Measurements from ENCODE around the gene STARD3. TPM values are rescaled to one million over a fixed set of nuclear protein-coding genes. Genes with fewer than 3 reads are reported as not detected.

Gene STARD3
- total and polyA plus RNA-seq, 2 experiments from 2014 or later, result 61.6 to 90.3 TPM

DNA sequence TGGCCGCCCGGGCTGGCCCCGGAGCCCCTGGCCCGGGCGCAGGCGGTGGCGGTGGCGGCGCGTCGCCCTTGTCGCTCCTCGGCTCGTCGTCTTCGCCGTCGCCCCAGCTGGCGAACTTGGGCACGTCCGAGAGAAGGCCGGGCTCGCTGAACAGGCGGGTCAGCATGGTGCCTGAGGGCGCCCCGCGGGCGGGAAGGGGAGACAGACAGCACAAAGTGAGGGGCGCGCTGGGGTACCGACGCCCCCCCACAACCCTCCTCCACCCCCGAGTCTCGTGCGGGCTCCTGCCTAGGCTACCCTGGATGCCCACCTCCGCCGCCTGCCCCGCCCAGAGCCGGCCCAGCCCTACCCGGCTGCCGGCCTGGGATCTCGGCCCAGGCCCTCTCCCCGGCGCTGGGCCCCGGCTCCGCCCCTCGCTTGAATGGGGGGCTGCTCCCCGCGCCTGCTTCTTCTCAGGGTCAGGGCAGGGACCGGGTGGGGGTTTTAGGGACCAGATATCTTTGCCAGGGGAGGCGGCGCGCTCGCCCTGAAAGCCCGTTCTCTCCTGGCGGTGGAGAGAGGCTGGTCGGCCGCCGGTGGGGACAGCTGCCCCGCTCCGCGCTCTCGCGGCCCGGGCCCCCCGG, 30.4 kb upstream of the STARD3 start:
- peaks cover 98% of the 10 kb centered on the region for H3K27me3 ChIP-seq
- H2AFZ ChIP-seq, result peak overlapping the region; percentile 35
- WGBS (ENCODE audit: low lambda C conversion rate, missing lambda C conversion rate), result under 1% methylated on average over 35 of the region's 66 CpGs

GRCh38 chr17:39607057-39607850, 29.7 kb upstream of the STARD3 start:
- Histone ChIP-seq H3K27me3 (peaks cover 97% of the 10 kb centered on the region), H3K4me3 (no peak overlapping the region), H4K20me1 (ENCODE audit: insufficient read depth, poor library complexity, severe bottlenecking) (no peaks in the 10 kb centered on the region), H3K9me2 (replicated peaks; ENCODE audit: insufficient read depth) (no peaks in the 10 kb centered on the region), H3K4me1 (ENCODE audit: insufficient read depth) (peaks cover 12% of the 10 kb centered on the region), H3K36me3 (replicated peaks; ENCODE audit: insufficient read depth, low read depth) (no peaks in the 10 kb centered on the region), H2AFZ (peak overlapping the region; percentile 35), H3K4me2 (peak overlapping the region; percentile 68), H3K27ac (no peak overlapping the region), H3K79me2 (no peaks in the 10 kb centered on the region), H3K9me3 (ENCODE audit: low read depth) (no peaks in the 10 kb centered on the region)
- TF ChIP-seq CTCF (IDR thresholded peaks at IDR 0.05; ENCODE audit: poor library complexity) (no peak), EZH2 (IDR thresholded peaks at IDR 0.05; ENCODE audit: borderline replicate concordance) (peak; percentile 82), EZH2phosphoT487 (IDR thresholded peaks at IDR 0.05; ENCODE audit: low read depth, severe bottlenecking, unreplicated experiment) (peak; percentile 80)
- DNase-seq (ENCODE audit: low spot score), result no peak
- 2% methylated on average over 29 of the region's 40 CpGs for WGBS (ENCODE audit: low lambda C conversion rate, missing lambda C conversion rate)

More for the DNA sequence above, 30.4 kb upstream of the STARD3 start:
- Histone ChIP-seq H3K79me2 (no peaks in the 10 kb centered on the region), H3K27ac (no peak overlapping the region), H3K9me2 (replicated peaks; ENCODE audit: insufficient read depth) (no peaks in the 10 kb centered on the region), H3K9me3 (ENCODE audit: low read depth) (no peaks in the 10 kb centered on the region), H3K4me1 (ENCODE audit: insufficient read depth) (peaks cover 12% of the 10 kb centered on the region), H4K20me1 (ENCODE audit: insufficient read depth, poor library complexity, severe bottlenecking) (no peaks in the 10 kb centered on the region), H3K4me3 (no peak overlapping the region), H3K4me2 (peak overlapping the region; percentile 68), H3K36me3 (replicated peaks; ENCODE audit: insufficient read depth, low read depth) (no peaks in the 10 kb centered on the region)
- TF ChIP-seq EZH2phosphoT487 (IDR thresholded peaks at IDR 0.05; ENCODE audit: low read depth, severe bottlenecking, unreplicated experiment), result no peak
- peak; percentile 88 for TF ChIP-seq EZH2 (IDR thresholded peaks at IDR 0.05; ENCODE audit: borderline replicate concordance)
- no peak for DNase-seq (ENCODE audit: low spot score)

DNA sequence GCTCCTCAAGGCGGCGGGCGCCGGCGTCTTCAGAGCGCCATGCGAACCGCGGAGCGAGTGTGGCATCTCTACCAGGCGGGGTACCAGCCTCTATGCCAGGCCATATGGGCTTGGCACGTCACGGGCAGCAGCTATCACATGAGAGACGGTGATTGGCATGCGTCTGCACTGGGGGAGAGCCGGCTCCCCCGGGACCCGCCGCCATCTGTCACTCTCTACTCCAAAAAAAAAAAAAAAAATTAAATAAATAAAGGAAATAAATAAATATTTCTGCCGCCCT, 29.2 kb upstream of the STARD3 start, which contains the start of gene NEUROD2:
Gene NEUROD2 (minus strand): TSS at position 70 of the 280 bp plus-strand sequence. CDS start 1,321 bp downstream, outside the sequence.
- Histone ChIP-seq H3K4me2 (peak within 1 kb of the TSS; percentile 68), H3K4me3 (no peak within 1 kb of the TSS)

More for the DNA sequence above, 29.2 kb upstream of the STARD3 start, which contains the start of gene NEUROD2:
- Histone ChIP-seq H2AFZ (peak within 1 kb of the TSS; percentile 35), H3K36me3 (replicated peaks; ENCODE audit: insufficient read depth, low read depth) (no peaks in the 10 kb centered on the region), H3K27me3 (peaks cover 94% of the 10 kb centered on the region), H3K79me2 (no peaks in the 10 kb centered on the region), H4K20me1 (ENCODE audit: insufficient read depth, poor library complexity, severe bottlenecking) (no peaks in the 10 kb centered on the region), H3K27ac (no peak within 1 kb of the TSS), H3K9me2 (replicated peaks; ENCODE audit: insufficient read depth) (no peaks in the 10 kb centered on the region), H3K4me1 (ENCODE audit: insufficient read depth) (peaks cover 12% of the 10 kb centered on the region), H3K9me3 (ENCODE audit: low read depth) (no peaks in the 10 kb centered on the region)
- WGBS (ENCODE audit: low lambda C conversion rate, missing lambda C conversion rate), result 5% methylated on average over 20 of the region's 20 CpGs
- no peak for DNase-seq (ENCODE audit: low spot score)
- no peak for TF ChIP-seq EZH2phosphoT487 (IDR thresholded peaks at IDR 0.05; ENCODE audit: low read depth, severe bottlenecking, unreplicated experiment)
- no peak for TF ChIP-seq EZH2 (IDR thresholded peaks at IDR 0.05; ENCODE audit: borderline replicate concordance)
- TF ChIP-seq CTCF (IDR thresholded peaks at IDR 0.05; ENCODE audit: poor library complexity), result no peak

All from hepatocyte (in vitro differentiated cells).